Mesangial cell (primary cell): ENCODE measurements around the gene UBA52. TPM values are rescaled to one million over a fixed set of nuclear protein-coding genes. Genes with fewer than 3 reads are reported as not detected.

Source experiments
- total RNA-seq: library from RNA; depleted of rRNA; stranded (reverse); fragments of >200 nt; gene quantifications from 2 replicates; pipeline ENCODE4 v1.2.3, GENCODE V29; 2015

UBA52 gene
- total RNA-seq, result 945 and 1,196 TPM in 2 replicates

DNA sequence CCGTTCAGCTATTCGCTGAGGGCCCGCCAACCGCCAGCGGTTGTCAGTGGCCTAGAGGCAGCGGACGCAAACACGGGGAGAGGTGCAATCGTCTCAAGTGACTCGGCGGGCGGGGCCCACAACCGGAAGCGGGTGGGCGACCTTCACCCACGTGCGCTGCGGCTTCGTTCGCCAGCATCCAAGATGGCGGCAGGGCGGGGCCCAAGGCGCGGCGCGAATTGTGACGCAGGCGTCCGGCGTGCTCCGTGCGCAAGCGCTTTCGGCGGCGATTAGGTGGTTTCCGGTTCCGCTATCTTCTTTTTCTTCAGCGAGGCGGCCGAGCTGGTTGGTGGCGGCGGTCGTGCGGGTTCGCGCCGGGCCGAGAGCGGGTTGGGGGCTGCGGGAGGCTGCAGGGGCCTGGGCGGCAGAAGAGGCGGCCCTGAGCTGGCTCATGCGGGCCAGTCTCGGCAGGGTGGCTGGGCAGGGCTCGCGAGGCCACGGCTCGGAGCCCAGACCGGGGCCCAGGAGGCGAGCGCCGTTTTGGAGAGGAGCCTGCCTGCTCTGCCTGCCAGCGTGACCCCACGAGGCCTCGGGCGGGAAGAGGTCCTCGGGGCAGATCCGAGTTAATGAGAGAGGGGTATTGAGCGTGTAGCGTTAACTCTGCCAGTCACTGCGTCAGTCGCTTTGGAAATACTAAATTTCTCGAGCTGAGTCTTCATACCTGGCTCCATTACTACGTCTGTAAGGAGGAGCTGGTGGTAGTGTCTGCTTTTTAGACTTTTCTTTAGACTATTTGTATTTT is at the start of gene UBA52:
TSS of gene UBA52 (plus strand) at position 294 of the 781 bp plus-strand sequence. CDS start 1,444 bp downstream, outside the sequence.

DNA sequence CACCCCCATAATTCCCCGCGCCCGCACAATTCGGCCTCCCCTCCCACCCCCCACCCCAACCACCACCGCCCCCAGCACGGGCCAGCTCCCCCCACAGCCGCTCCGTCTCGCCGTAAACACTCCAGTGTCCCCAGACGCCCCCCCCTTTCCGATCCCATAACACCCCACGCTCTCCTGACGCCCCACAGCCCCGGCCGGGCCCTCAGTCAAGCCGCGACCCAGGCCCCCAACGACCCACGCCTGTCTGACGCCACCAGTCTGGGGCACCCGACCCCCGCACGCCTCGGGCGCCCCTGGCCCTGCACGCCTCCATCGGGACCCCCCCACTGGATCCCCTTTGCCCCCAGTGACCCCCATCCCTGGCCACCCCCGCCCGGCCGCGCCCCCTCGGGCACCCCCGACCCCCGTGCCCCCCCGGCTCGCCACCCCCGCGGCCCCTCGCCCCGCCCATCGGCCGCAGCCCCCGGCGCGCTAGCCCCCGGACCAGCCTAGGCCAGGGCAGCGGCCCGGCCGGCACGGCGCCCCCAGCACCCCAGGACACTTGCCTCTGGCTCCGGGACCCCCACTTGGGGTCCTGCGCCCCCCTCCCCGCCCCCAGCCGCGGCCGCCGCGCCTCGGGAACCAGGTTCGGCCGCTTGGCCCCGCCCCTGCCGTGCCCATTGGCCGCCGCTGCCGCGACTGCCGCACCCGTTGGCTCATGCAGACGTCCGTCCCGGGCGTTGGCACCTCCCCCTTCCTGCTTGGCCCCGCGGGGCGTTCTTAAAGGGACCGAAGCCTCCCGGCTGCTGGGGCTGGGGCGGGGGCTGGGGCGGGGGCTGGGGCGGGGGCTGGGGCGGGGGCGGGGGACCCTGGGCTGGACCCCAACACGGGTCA is 28.5 kb upstream of the UBA52 start, which contains the start of gene FKBP8:
TSS of gene FKBP8 (minus strand) at position 633 of the 873 bp plus-strand sequence. CDS start 1,603 bp downstream, outside the sequence.

DNA sequence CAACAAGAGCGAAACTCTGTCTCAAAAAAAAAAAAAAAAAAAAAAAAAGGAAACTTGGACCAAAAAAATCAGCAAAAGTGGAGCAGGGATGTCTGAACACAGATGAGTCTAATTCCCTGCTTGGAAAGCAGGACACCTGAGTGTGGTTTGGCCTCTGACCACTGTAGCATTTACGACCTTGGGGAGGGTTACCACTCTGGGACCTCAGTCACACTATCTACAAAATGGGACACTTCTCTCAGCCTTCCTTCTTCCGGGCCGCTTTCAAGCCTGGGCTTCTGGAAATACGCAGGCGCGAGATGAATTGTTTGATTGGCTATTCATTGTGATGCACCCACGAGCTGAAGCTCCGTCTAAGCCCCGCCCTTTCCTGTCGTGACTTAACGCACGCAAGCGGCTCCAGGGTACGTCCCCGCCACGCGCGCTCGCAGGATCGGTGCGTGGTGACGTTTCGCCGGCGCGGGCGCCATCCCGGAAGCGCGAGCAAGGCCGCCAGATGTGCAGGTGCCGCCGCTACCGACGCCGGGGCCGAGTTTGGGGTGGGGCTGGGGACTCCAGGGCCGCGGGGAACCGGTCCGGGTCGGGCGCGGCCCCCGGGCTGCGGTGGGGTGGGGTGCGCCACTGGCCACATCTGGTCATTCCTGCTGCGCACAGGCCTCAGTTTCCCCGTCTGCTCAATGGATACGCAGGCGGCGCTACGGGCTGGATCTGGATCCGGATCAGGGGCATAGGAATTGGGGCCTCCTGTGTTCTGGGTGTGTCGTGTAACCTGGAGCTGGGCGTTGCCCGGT is 14.1 kb upstream of the UBA52 start, which contains the start of gene KXD1:
TSS of gene KXD1 (plus strand) at position 460 of the 791 bp plus-strand sequence. CDS start 4,187 bp downstream, outside the sequence.

DNA sequence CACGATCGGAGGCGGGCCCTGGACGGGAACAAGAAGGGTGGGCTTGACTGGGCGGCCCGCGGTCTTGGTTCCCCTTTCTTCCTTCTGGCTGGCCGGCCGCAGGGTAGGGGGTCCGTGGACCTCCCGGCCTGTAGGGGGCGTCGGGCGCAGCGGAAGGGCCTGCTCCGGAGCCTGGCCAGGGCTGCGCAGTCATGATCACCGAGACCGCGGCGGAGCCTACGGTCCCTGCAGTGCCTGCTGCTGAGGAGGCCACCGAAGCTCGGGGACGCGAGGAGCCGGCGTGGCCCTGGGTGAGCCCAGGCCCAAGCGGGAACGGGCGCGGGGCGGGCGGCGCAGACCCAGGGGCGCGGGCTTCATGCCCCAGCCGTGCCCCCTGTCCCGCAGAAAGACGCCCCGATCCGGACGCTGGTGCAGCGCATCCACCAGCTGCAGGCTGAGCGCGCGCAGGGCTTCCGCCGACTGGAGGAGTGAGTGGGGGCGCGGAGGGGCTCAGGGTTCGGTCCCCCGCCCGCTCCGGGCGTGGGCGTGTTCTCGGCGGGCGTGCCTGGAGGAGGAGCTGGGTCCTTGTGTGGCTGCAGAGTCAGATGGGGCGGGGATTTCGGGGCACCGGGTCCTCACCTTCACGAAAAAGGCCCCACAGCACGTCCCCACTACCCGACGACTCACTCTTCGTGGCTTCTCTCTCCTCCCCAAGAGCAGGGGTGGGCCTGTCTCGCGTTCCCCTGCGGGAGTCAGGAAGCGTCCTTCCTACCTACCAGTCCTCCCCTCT is 17.1 kb downstream of the UBA52 start, which contains the start of gene REX1BD:
TSS of gene REX1BD (plus strand) at position 188 of the 769 bp plus-strand sequence. CDS start at position 192, 4 bp downstream.

DNA sequence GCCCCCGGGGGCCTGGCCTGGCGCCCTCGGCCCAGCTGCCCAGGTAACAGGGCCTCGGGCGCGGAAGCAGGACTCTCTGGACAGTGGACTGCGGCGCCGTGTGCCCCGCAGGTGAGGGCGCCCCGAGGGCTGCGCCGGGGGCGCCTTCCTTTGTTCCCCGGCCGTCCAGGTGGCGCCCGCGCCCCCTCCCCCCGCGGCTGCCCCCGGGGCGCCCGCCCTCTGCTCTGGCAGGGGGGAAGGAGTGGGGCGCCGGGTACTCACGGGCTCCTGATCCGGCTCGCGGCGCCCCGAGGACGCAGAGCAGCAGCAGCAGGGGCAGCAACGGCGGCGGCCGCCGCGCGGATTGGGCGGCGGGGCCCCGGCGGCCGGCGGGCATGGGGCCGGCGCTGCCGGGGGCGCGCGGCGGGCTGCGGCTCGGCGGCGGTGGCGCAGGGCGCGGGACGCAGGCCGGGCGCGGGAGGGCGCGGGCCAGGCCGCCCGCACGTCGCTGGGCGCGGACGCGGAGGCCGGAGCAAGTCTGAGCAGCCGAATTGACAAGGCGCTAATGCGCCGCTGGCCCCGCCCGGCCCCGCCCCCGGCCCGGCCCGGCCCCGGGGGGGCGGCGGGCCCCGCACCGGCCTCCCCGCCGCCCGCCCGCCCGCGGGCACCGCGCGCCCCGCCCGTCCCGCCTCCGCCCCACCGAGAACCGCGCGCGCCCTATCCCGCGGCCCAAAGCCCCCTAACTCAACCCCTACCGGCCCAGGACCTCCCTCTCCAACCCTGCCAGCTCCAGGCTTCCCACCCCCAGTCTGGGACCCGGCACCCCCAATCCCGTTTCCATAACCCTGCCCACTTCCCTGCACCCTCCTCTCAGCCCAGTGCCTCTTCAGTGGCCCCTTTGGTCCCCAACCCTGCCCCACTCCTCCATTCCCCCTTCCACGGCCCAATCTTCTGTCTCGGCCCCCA is 34.9 kb downstream of the UBA52 start, which contains the start of gene CRLF1:
TSS of gene CRLF1 (minus strand) at position 519 of the 945 bp plus-strand sequence. CDS start at position 376, 143 bp downstream.

DNA sequence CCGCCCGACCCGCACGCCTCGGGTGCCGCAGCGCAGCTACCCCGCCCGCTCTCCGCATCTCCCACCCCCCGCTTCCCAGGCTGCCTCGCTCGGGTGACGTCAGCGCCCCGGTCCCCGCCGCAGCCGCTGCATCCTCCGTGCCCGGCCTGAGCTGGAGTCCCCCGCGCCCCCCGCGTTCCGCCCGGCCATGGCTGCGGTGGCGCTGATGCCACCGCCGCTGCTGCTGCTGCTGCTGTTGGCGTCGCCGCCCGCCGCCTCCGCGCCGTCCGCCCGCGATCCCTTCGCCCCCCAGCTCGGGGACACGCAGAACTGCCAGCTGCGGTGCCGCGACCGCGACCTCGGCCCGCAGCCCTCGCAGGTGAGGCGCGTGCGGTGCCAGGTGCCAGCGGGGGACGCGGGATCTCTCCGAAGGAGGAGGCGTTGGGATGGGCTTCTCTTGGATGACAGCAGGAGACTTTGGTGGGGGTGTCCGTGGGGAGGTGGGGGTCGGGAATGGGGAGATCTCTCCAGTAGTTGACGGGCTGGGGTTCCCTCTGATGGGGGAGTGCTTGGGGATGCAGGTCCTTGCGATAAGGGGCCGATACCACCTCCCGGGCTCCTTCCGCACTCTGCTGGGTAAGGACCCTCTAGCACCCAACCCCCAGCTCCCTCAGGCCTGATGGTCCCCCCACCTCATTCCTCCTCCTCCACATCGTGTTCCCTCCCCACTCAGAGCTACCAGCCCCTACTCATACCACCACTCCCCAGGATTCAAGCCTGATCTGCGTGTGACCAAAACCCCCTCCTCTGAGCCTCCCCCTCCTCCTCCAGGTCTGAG is 41.3 kb downstream of the UBA52 start, which contains the start of gene TMEM59L:
TSS of gene TMEM59L (plus strand) at position 99 of the 817 bp plus-strand sequence. CDS start at position 188, 89 bp downstream.

Other genes starting within 250 kb of the UBA52 start
- gene LSM4, start 248.8 kb upstream of the UBA52 start, total RNA-seq, result 196 and 334 TPM in 2 replicates
- gene PGPEP1, start 231.3 kb upstream of the UBA52 start, total RNA-seq, result 2.9 and 16.4 TPM in 2 replicates
- 20.4 and 246 TPM in 2 replicates for gene GDF15, start 185.7 kb upstream of the UBA52 start, total RNA-seq
- 0.25 TPM in 1 of 2 replicates, not detected in the other for gene LRRC25, start 174.2 kb upstream of the UBA52 start, total RNA-seq
- 131 and 177 TPM in 2 replicates for gene SSBP4, start 152.5 kb upstream of the UBA52 start, total RNA-seq
- gene ISYNA1, start 133.7 kb upstream of the UBA52 start, total RNA-seq, result 63.4 and 164 TPM in 2 replicates
- 13.0 and 20.8 TPM in 2 replicates for gene ELL, start 49.8 kb upstream of the UBA52 start, total RNA-seq
- 181 and 304 TPM in 2 replicates for gene FKBP8, start 28.3 kb upstream of the UBA52 start, total RNA-seq
- gene KXD1, start 14.0 kb upstream of the UBA52 start, total RNA-seq, result 169 and 233 TPM in 2 replicates
- 79.2 and 122 TPM in 2 replicates for gene REX1BD, start 16.9 kb downstream of the UBA52 start, total RNA-seq
- 0.65 and 2.5 TPM in 2 replicates for gene CRLF1, start 34.9 kb downstream of the UBA52 start, total RNA-seq
- 0.16 and 1.3 TPM in 2 replicates for gene TMEM59L, start 41.0 kb downstream of the UBA52 start, total RNA-seq
- 6.4 and 7.6 TPM in 2 replicates for gene KLHL26, start 65.2 kb downstream of the UBA52 start, total RNA-seq
- gene CRTC1, start 111.8 kb downstream of the UBA52 start, total RNA-seq, result 2.6 and 12.7 TPM in 2 replicates
- 0.25 TPM in 1 of 2 replicates, not detected in the other for gene COMP, start 219.4 kb downstream of the UBA52 start, total RNA-seq